ENCODE measurements around the gene ZNF525.
"Not testable (repeated sequence)": the region's sequence is repeated elsewhere in the genome, so short reads cannot be mapped to it uniquely, and the experiment has no call there.

The ZNF525 gene

DNA sequence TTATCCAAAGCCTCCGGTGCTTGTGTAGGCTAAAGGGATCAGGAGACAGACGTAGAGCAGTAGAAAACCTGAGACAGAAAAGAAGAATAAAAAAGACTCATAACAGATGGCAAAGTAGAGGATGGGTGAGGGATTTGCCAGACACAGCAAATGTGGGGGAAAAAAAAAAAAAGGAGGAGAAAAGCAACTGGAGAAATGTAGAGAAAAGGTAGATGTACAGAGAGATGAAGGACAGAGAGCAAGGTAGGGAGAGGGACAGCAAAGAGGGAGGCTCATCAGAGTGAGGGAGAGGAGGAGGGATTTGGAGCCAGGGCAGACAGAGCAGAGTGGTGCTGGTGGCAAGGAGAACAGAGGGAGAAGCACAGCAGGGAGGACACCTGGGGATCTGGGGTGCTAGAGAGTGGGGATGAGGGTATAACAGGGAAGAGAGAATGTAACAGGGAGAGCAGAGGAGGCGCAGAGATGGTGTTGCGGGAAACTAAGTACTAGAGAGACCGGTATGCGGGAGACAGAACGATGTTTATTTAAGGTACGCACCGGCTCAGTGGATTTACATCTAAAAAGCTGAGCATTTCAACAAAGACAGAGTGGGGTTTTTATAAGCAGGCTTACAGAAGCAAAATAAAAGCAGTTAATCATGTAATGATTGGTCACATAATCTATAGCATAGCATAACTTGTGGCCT is 30.5 kb downstream of the ZNF525 start:
- not testable (repeated sequence) for DNase-seq (ENCODE audit: low read depth, low spot score)

DNA sequence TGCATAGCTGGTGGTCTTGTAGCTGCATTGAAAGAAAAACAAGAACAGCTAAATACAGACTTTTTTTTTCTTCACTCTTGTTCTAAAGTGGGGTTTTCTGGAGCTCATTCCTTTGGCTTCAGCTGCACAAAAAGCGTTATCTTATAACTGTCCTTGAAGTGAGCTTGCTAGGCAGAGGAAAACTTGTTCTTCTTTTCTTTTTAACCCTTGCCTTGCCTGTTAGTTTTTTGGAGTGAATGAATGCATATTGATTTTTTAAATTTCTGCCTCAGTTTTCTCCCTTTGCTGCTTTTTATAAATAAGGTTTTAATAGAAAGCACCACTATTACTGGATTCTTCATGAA is 31.0 kb downstream of the ZNF525 start:
- no peak for DNase-seq (ENCODE audit: low read depth, low spot score)

DNA sequence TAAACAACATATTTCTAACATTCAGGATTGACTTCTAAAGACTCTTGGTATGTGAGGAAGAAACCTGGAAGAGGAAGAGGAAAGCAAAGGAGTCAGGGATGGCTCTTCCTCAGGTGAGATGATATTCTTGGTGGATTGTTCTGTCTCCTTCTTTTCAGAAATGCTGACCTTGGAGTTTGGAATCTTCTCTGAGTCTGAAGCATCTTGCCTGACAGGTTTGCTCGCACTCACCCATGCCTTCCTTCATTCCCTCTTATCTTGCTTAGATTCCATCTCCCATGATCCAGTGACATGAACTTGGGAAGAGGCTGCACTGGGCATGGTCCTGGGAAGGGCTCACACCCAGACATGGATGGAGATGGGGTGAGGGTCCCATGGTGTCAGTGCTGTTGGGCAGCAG is 32.4 kb downstream of the ZNF525 start:
- not testable (repeated sequence) for DNase-seq (ENCODE audit: low read depth, low spot score)

DNA sequence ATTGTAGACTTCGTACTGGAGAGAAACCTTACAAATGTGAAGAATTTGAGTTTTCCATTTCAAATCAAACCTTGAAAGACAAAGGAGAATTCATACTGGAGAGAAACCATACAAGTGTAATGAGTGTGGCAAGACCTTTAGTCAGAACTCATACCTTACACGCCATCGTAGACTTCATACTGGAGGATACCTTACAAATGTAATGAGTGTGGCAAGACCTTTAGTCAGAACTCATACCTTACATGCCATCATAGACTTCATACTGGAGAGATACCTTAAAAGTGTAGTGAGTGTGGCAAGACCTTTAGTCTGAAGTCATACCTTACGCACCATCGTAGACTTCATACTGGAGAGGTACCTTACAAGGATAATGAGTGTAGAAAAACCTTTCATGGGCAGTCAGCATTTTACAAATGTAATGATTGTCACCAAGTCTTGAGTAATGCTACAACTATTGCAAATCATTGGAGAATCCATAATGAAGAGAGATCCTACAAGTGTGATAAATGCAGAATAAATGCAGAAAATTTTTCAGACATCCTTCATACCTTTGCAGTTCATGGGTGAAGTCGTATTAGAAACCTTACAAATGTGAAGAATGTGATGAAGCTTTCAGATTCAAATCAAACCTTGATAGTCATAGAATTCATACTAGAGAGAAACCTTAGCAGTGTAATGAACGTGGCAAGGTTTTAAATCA is 44.1 kb downstream of the ZNF525 start:
- DNase-seq (ENCODE audit: low read depth, low spot score) = no peak

DNA sequence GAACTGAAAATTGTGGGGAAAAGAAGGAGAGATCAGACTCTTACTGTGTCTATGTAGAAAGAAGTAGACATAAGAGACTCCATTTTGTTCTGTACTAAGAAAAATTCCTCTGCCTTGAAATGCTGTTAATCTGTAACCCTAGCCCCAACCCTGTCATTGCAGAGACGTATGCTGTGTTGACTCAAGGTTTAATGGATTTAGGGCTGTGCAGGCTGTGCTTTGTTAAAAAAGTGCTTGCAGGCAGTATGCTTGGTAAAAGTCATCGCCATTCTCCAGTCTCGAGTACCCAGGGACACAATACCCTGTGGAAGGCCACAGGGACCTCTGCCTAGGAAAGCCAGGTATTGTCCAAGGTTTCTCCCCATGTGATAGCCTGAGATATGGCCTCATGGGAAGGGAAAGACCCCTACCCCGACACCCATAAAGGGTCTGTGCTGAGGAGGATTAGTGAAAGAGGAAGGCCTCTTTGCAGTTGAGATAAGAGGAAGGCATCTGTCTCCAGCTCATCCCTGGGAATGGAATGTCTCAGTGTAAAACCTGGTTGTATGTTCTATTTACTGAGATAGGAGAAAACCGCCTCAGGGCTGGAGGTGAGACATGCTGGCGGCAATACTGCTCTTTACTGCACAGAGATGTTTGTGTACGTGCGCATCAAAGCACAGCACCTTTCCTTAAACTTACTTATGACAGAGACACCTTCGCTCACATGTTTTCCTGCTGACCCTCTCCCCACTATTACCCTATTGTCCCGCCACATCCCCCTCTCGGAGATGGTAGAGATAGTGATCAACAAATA is 55.2 kb downstream of the ZNF525 start:
- not testable (repeated sequence) for DNase-seq (ENCODE audit: low read depth, low spot score)

DNA sequence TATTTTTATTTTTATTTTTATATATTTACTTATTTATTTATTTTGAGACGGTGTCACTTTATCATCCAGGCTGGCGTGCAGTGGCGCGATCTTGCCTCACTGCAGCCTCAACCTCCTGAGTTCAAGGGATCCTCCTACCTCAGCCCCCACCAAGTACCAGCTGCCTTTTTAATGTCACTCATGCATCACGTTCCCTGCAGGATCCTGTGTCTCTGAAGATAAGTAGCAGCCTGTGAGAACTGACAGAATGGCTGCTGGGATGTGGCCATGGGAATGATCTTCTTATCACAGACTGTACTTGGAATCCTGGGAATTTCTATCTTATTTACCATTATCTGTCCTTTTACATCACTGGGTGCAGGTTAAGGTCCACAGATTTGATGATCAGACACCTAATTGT is 57.0 kb downstream of the ZNF525 start:
- no peak for DNase-seq (ENCODE audit: low read depth, low spot score)

DNA sequence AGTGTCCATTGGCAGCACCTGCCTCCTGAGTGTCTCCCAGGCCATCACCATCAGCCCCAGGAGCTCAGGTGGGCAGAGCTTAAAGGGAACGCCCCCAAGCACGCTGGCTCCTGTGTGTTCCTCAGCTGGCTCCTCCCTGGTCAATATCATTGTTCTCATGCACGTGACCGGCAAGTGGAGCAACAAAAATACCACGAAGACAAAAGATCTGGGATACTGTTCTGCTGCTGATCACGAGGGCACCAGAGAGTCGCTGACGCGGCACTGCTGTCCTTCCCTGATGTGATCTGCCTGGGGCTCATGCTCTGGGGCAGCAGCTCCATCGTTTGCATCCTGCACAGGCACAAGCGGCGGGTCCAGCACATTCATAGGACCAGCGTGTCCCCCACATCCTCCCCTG is 57.6 kb downstream of the ZNF525 start:
- not testable (repeated sequence) for DNase-seq (ENCODE audit: low read depth, low spot score)

DNA sequence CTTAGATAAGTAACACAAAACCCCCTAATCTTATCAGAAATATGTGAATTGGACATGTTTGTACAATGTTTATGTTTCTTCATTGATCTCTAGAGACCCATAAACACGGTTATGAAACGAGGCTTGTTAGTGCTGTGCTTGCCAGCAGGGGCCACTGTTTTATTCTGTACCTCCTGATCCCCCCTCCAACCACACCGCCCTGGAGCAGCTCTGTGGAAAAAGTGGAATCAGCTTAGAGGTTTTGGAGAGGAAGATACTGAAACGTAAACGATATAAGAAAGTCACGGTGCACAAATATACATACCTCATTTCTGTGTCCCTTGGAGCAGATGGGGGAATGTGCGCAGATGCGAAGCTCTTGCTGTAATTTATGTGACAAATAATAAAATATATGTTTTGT is 58.2 kb downstream of the ZNF525 start:
- not testable (repeated sequence) for DNase-seq (ENCODE audit: low read depth, low spot score)

DNA sequence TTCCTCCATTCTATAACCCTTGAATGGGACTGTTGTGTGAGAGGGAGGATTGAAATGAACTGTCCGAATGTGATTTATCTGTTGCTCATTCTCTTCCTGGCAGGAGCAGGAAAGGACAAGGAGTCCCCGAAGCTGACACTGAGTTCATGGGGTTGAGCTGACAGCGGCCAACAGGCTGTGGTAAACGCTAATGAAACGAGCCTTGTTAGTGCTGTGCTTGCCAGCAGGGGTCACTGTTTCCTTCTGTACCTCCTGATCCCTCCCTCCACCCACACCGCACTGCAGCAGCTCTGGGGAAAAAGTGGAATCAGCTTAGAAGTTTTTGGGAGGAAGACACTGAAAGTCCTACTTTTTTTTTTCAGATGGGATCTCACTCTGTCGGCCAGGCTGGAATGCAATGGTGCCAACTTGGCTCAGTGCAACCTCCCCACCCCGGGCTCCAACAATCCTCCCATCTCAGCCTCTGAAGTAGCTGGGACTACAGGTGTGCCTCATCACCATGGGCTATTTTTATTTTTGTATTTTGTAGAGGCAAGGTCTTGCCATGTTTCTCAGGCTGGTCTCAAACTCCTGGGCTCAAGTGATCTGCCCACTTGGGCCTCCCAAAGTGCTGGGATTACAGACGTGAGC is 59.6 kb downstream of the ZNF525 start:
- DNase-seq (ENCODE audit: low read depth, low spot score) = peak; percentile 39

DNA sequence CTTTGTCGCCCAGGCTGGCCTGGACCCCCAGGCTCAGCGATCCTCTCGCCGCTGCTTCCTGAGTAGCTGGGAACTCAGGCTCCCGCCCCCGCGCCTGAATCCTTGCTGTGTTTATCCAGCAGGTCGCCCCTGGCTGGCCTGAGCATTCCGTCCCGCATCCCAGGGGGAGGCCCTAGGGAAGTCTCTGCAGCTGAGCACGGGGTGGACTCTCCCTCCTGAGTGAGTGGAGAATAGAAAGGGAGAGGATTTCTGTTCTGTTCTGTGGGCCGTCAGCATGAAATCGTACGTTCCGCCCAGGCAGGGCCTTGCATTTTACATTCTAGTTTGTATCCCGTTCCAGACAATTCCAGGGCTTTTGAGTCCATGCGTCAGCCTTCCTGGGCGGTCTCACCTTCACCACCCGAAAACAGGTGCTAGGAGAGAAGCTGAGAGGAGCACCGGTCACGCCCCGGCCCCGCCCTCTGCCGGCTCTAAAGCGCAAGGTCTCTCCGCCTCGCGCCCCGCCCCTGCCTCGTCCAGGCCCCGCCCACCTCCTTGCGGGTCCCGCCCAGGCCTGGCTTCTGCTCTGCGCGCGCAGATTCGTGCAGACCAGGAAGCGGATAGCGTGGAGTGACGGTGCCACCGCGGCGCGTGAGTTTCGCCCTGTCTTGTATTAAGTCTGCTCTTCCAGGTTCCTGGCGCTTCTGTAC is 66.0 kb downstream of the ZNF525 start, which contains the start of gene ZNF761:
Gene ZNF761, plus strand, starts transcription at position 586 of the 689 bp plus-strand sequence. CDS start 15,285 bp downstream, outside the sequence.
- peak; percentile 94 for DNase-seq (ENCODE audit: low read depth, low spot score)

DNA sequence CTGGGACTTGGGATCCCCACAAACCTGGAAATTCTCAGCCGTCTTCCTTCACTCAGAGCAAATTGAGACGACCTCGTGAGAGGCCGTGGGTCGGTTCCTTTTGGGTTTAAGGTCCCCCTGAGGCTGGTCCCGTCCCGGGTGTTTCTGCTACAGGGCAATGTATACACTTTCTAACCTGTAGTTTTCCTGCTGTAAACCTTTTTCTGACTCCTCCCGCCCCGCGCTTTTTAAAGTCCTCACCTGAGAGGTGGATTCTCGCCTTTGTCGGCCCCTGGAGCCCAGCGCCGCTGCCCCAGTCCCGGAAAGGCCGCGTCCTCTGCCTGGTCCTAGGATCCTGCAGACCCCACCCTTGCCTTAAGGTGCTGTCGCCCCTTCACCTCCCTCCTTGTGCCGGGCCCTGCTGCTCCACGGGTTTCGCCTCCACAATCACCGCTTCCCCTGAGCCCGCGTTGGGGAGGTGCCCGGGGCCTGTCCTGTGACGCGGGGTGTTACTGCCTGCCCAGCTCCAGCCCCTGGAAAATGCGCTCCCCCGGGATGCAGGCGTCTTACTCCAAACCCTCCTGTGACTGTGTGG is 66.7 kb downstream of the ZNF525 start:
- no peak for DNase-seq (ENCODE audit: low read depth, low spot score)

All from activated naive CD8-positive, alpha-beta T cell treated with anti-CD3 and anti-CD28 coated beads, Interleukin-2, amount 50 U/mL, for 16 hours (primary cell).